ENCODE measurements around the gene CEP131. TPM values are rescaled to one million over a fixed set of nuclear protein-coding genes. Genes with fewer than 3 reads are reported as not detected.

The CEP131 gene
- total and polyA plus RNA-seq, 2 of the 8 experiments (the other 6 are each of a cell fraction or from before 2014, with no cell fraction given): 5.9 to 23.2 TPM

- TF ChIP-seq, protein P1, sequence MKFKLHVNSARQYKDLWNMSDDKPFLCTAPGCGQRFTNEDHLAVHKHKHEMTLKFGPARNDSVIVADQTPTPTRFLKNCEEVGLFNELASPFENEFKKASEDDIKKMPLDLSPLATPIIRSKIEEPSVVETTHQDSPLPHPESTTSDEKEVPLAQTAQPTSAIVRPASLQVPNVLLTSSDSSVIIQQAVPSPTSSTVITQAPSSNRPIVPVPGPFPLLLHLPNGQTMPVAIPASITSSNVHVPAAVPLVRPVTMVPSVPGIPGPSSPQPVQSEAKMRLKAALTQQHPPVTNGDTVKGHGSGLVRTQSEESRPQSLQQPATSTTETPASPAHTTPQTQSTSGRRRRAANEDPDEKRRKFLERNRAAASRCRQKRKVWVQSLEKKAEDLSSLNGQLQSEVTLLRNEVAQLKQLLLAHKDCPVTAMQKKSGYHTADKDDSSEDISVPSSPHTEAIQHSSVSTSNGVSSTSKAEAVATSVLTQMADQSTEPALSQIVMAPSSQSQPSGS (IDR thresholded peaks at IDR 0.05; ENCODE audit: low read length): no peak
- no peak for TF ChIP-seq PHF8 (conservative IDR thresholded peaks at IDR 0.05; ENCODE audit: low read depth, low read length)
Measured at GRCh38 chr17:81153340-81153803, 69.4 kb downstream of the CEP131 start (continued).

Data from H1 (cell line).